ENCODE measurements around the gene MMP25.
"Not testable (repeated sequence)": the region's sequence is repeated elsewhere in the genome, so short reads cannot be mapped to it uniquely, and the experiment has no call there.

MMP25 gene

GRCh38 chr16:3074860-3075522 lies 28.6 kb downstream of the MMP25 start:
- no peak for DNase-seq

- DNase-seq = no peak
Measured at GRCh38 chr16:3075523-3075915, 29.2 kb downstream of the MMP25 start.

GRCh38 chr16:3075946-3076345 lies 29.6 kb downstream of the MMP25 start:
- DNase-seq = not testable (repeated sequence)

- no peak for DNase-seq
Measured at GRCh38 chr16:3076577-3076976, 30.2 kb downstream of the MMP25 start.

GRCh38 chr16:3080024-3080423 lies 33.7 kb downstream of the MMP25 start:
- no peak for DNase-seq

GRCh38 chr16:3081957-3082356 lies 35.6 kb downstream of the MMP25 start:
- DNase-seq = not testable (repeated sequence)

- DNase-seq = not testable (repeated sequence)
Measured at GRCh38 chr16:3083408-3083807, 37.0 kb downstream of the MMP25 start.

- DNase-seq = no peak
Measured at GRCh38 chr16:3084491-3084890, 38.1 kb downstream of the MMP25 start.

GRCh38 chr16:3084969-3085670 lies 38.8 kb downstream of the MMP25 start:
- DNase-seq = no peak

GRCh38 chr16:3085868-3086595 lies 39.7 kb downstream of the MMP25 start:
- no peak for DNase-seq

- no peak for DNase-seq
Measured at GRCh38 chr16:3086596-3087242, 40.4 kb downstream of the MMP25 start.

GRCh38 chr16:3087243-3088235 lies 41.2 kb downstream of the MMP25 start:
- no peak for DNase-seq

GRCh38 chr16:3088450-3088849 lies 42.1 kb downstream of the MMP25 start:
- no peak for DNase-seq

- DNase-seq = no peak
Measured at GRCh38 chr16:3088925-3089716, 42.8 kb downstream of the MMP25 start.

GRCh38 chr16:3089717-3090592 lies 43.6 kb downstream of the MMP25 start:
- no peak for DNase-seq

- no peak for DNase-seq
Measured at GRCh38 chr16:3091551-3091950, 45.2 kb downstream of the MMP25 start.

GRCh38 chr16:3092501-3092941 lies 46.2 kb downstream of the MMP25 start:
- no peak for DNase-seq

GRCh38 chr16:3094289-3095027 lies 48.1 kb downstream of the MMP25 start:
- no peak for DNase-seq

GRCh38 chr16:3095869-3096268 lies 49.5 kb downstream of the MMP25 start:
- no peak for DNase-seq

Data from retina (tissue), 1 donor.